NCI-H2196 (cell line): ENCODE results near the gene GUSB.
A peak's percentile ranks its signal among the peaks of the same experiment; 100 is the strongest.
"Not testable (repeated sequence)": the region's sequence is repeated elsewhere in the genome, so short reads cannot be mapped to it uniquely, and the experiment has no call there.

Source experiments
- DNase-seq: peaks from one replicate; lab custom pipeline; 2025; ENCODE audit not compliant: unreplicated experiment; lab: John Stamatoyannopoulos, UW

Gene GUSB

DNA sequence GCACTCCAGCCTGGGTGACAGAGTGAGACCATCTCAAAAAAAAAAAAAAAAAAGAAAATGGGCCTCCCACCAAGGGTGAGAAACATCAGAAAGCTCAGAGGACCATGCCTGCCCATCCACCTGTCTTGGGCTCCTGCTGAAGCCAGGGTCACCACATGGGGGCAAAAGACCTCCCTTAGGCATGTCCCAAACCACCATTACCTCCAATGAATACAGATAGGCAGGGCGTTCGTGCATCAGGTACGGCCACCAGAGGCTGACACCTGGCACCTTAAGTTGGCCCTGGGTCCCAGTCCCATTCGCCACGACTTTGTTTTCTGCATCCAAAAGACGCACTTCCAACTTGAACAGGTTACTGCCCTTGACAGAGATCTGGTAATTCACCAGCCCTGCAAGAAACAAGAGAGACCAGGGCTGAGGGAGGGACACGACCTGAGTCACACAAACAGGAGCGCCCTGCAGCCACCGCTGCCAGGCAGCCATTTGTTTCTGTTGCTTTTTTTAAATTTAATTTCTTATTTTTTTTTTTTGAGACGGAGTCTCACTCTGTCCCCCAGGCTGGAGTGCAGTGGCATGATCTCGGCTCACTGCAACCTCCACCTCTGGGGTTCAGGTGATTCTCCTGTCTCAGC is 6.1 kb downstream of the GUSB start:
- no peak for DNase-seq

DNA sequence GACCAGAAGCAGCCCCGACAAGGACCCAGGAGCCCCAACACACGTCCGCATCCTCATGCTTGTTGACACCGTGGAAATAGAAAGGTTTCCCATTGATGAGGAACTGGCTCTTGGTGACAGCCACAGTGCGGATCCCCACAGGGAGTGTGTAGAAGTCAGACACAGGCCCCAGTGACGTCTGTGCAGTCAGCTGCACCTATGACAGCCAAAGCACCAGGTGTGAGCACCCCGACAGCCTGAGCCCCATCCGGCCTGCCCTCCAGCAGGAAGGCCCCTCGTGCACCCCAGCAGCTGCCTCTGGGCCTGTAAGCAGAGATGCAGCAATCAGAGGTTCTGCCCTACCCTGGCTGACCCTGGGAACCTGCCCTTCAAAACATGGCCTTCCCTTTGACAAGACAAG is 7.1 kb downstream of the GUSB start:
- no peak for DNase-seq

GRCh38 chr7:65974191-65974801 is 7.7 kb downstream of the GUSB start:
- no peak for DNase-seq

DNA sequence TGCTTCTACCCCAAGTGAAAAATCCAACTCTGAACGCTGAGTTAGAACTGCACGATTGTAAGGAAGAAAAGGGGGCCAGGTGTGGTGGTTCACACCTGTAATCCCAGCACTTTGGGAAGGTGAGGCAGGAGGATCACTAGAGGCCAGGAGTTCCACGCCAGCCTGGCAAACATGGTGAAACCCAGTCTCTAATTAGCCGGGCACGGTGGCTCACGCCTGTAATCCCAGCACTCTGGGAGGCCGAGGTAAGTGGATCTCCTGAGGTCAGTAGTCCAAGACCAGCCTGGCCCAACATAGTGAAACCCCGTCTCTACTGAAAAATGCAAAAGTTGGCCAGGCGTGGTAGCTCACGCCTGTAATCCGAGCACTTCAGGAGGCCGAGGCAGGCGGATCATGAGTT is 9.0 kb downstream of the GUSB start:
- DNase-seq: no peak

GRCh38 chr7:65971021-65971420 is 11.0 kb downstream of the GUSB start:
- no peak for DNase-seq

- no peak for DNase-seq
Observed at GRCh38 chr7:65968256-65969185, 13.5 kb downstream of the GUSB start.

DNA sequence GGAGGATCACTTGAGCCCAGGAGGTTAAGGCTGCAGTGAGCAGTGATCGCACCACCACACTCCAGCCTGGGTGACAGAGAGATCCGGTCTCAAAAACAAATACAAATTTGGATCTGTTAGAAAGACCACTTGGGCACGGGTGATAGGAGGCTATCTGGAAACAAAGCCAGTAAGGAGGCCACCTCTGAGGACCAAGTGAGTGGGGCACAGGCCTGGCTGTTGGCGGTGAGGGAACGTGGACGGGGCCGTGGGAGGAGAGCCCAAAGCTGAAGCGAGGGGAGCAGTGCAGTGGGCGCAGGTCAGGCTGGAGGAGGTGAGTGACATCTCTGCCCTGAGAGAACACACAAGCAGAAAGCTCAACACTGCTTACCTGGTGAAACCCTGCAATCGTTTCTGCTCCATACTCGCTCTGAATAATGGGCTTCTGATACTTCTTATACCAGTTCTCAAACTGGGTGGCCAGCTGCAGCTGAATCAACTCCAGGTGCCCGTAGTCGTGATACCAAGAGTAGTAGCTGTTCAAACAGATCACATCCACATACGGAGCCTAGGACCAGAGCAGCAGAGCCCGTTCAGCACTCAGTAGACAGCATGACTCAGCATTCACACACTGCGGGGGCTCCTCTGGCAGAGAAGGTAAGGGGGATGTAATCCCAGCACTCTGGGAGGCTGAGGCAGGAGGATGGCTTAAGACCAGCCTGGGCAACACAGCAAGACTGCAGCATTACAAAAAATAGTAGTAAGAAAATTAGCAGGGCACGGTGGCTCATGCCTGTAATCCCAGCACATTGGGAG is 14.5 kb downstream of the GUSB start:
- no peak for DNase-seq

DNA sequence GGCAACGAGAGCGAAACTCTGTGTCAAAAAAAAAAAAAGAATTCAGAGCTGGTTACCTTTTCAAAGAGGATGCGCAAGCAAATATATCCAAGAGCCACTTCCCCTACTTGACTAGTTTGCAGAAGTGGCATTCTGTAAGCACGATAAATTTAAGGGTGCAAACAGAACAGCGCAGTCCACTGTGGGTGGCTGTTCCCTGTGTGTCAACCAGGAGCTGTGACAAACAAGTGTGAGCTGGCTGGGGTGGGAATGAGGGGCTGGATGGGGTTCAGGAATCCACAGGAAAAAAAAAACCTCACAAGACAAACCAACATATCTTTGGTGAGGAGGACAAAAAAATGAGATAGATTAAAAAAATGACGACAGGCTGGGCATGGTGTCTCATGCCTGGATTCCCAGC is 15.9 kb downstream of the GUSB start:
- DNase-seq: no peak

DNA sequence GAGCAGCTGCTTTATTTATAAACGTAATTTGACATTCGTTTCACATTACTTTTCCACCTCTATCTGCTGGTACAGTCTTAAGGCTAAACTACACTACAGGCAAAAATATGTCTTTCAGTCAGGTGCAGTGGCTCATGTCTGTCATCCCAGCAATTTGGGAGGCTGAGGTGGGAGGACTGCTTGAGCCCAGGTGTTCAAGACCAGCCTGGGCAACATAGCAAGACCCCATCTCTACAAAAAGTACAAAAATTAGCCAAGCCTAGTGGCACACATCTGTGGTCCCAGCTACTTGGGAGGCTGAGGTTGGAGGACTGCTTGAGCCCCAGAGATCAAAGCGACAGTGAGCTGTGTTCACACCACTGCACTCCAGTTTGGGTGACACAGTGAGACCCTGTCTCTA is 17.3 kb downstream of the GUSB start:
- DNase-seq: not testable (repeated sequence)

DNA sequence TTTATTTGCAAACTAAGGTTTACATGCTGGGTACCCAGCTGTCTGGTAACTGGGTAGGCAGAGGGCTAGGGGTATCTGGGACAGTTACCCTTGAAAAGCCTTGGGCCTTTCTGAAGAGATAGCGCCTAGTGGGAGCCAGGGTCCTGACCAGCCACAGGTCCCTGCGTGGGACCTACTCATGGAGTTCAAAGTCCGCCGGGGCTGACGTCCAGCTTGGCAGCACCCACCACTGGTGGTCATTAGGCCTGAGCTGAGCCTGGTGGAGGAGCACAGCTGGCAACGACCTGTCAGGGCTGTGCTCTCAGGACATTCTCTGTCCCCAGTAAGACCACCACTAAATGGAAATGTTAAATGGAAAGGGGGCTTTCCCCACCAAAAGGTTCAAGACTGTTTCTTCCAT is 20.0 kb downstream of the GUSB start:
- DNase-seq: no peak

- DNase-seq: no peak
Observed at GRCh38 chr7:65960351-65961074, 21.5 kb downstream of the GUSB start.

DNA sequence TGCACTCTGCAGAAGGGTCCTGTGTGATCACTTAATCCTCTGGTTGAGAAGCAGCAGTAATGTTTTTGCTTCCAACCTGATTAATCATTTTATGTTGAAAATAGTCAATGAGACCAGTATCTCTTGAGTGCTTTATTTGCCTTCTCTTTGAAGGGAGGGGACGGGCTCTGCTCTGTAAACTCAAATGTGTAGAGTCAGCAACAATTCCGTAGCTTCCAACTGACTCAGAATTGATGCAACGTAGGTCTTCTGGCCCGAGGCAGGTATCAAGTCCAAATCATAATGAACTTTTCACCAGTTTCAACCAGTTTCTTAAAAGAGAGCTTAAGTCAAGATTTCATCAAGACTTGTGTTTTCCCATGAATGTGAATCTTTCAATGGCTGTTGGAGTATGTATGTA is 26.3 kb downstream of the GUSB start:
- DNase-seq: no peak

GRCh38 chr7:65953890-65954450 is 28.0 kb downstream of the GUSB start:
- no peak for DNase-seq

GRCh38 chr7:65953001-65953720 is 28.9 kb downstream of the GUSB start:
- no peak for DNase-seq

GRCh38 chr7:65951837-65952578 is 30.0 kb downstream of the GUSB start:
- peak; percentile 21 for DNase-seq

GRCh38 chr7:65946904-65947303 is 35.1 kb downstream of the GUSB start:
- DNase-seq: peak; percentile 21

DNA sequence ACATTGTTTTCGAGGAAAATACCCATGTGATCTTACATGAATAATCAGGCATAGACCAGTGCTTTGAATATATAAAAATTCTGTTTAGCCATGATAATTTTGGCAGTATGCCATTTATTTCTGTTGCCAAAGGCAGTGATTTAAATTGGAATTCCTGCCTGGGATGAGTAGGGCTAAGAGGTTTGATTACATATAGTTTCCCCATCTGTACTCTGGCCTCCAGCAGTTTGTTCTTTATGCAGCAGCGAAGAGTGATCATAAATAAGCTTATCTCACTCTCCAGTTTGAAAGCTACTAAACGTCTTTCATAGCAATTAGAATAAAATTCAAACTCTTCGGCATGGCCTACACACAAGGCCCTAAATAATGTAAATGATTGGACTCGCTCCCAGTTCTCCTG is 36.2 kb downstream of the GUSB start:
- not testable (repeated sequence) for DNase-seq

DNA sequence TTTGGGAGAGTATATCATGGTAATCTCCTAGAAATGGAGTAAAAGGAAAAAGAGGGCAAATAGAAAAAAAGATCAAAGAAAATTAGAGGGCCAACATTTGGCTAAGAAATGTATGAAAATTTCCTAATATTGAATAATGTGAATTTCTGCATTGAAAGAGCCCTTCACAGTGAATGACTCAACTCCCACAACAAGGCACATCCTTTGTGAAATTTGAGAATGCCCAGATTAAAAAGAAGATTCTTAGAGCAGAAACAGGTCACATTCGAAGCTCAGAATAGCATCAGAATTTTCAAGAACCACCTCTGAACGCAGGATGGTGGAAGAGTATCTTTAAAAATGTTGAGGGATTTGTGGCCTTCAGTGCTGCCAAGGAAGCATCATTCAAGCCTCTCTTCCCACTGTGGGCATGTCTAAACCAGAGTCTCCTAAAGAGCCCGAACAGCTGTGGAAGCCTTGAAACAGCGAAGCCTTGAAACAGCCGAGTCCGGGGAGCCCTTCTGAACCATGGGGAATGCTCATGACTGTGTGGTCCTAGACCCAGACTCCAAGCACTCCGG is 43.6 kb downstream of the GUSB start:
- no peak for DNase-seq

GRCh38 chr7:65937296-65937695 is 44.7 kb downstream of the GUSB start:
- no peak for DNase-seq
